ENCODE results near the gene CHRNA10. TPM values are rescaled to one million over a fixed set of nuclear protein-coding genes. Genes with fewer than 3 reads are reported as not detected.
"Not testable (repeated sequence)": the region's sequence is repeated elsewhere in the genome, so short reads cannot be mapped to it uniquely, and the experiment has no call there.

The CHRNA10 gene
- total and polyA plus RNA-seq, 10 of the 15 experiments (the other 5 are each of a cell fraction or from before 2014, with no cell fraction given) = 0.14 to 1.5 (median 0.57) TPM

DNA sequence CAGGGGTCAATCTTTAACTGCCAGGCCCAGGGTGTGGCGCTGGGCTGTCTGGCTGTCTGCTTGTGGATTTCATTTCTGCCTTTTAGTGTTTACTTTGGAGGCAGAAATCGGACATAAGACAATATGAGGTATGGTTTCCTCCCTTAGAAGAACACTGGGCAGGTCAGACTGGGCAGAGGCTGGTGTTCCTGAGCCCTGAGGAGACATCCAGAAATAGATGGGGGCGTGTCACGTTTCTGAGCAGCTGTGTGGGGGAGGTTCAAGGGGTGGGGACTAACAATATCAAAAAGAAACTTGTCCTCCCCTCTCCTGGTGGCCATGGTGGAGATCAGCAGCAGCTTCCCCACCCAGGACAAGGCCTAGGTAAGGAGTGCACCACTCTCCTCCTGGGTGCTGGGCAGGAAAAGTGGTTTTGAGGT is 26.4 kb downstream of the CHRNA10 start, which contains the start of gene ART1:
Gene ART1 (plus strand): TSS at position 312 of the 419 bp plus-strand sequence. CDS start 14,086 bp downstream, outside the sequence.
- Histone ChIP-seq H2AFZ (ENCODE audit: control insufficient read depth, low read depth, low read length) (no peak within 1 kb of the TSS), H3K4me2 (ENCODE audit: control insufficient read depth, insufficient read depth) (no peak within 1 kb of the TSS)
- WGBS (ENCODE audit: insufficient coverage, insufficient replicate concordance, low lambda C conversion rate, missing lambda C conversion rate) = 25% methylated on average over 4 of the region's 4 CpGs

GRCh38 chr11:3643102-3643546 is 28.1 kb downstream of the CHRNA10 start:
- BruUV-seq (replicated peaks); H3K27ac ChIP-seq (ENCODE audit: control insufficient read depth, insufficient read depth); H3K4me1 ChIP-seq (ENCODE audit: control insufficient read depth, insufficient read depth, low read length); POLR2A ChIA-PET; FAIRE-seq; DNase-seq (ENCODE audit: low read depth, low spot score); H3K9me3 ChIP-seq (replicated peaks; ENCODE audit: control insufficient read depth, insufficient read depth, low read length); intact Hi-C loops (cut with micrococcal nuclease; ENCODE audit: unreplicated experiment); CTCF ChIA-PET; H3K79me2 ChIP-seq (ENCODE audit: control insufficient read depth, insufficient read depth, low read length); H3K4me2 ChIP-seq (ENCODE audit: control insufficient read depth, insufficient read depth); H2AFZ ChIP-seq (ENCODE audit: control insufficient read depth, low read depth, low read length); H3K27me3 ChIP-seq (replicated peaks in 1 of 2; ENCODE audit: control insufficient read depth in 2 of 2, insufficient read depth in 2 of 2, low read length in 1 of 2); H4K20me1 ChIP-seq (ENCODE audit: control insufficient read depth, insufficient read depth); ATAC-seq; H3K4me3 ChIP-seq; H3K9ac ChIP-seq (ENCODE audit: control insufficient read depth, insufficient read depth, low read length); in situ Hi-C loops (cut with MboI); H3K36me3 ChIP-seq (ENCODE audit: control insufficient read depth in 2 of 2, insufficient read depth in 2 of 2, low read length in 1 of 2); RAD21 ChIA-PET (ENCODE audit: unreplicated experiment): not testable (repeated sequence)
- SMC1A ChIA-PET (ENCODE audit: uncharacterized antibody, unreplicated experiment) = interaction anchor here (1.2 kb wide), 1 partner anchor 1002 kb away, joined by 3 read pairs; no protein-coding TSS in a partner anchor
- whole genome bisulfite sequencing (ENCODE audit: insufficient coverage, insufficient replicate concordance, low lambda C conversion rate, missing lambda C conversion rate) = 42% methylated on average over 11 of the region's 11 CpGs

More for the DNA sequence above, 26.4 kb downstream of the CHRNA10 start, which contains the start of gene ART1:
- Histone ChIP-seq H3K4me3 (no peak within 1 kb of the TSS), H3K4me1 (ENCODE audit: control insufficient read depth, insufficient read depth, low read length) (peaks cover 2% of the 10 kb centered on the region; the same call in 1 of the 2 replicates), H4K20me1 (ENCODE audit: control insufficient read depth, insufficient read depth) (no peaks in the 10 kb centered on the region), H3K9me3 (replicated peaks; ENCODE audit: control insufficient read depth, insufficient read depth, low read length) (no peaks in the 10 kb centered on the region; the same call in 2 of the 3 replicates), H3K27me3 (replicated peaks in 1 of 2; ENCODE audit: control insufficient read depth in 2 of 2, insufficient read depth in 2 of 2, low read length in 1 of 2) (no peaks in the 10 kb centered on the region; a peak in 1 of 4 replicates), H3K36me3 (ENCODE audit: control insufficient read depth in 2 of 2, insufficient read depth in 2 of 2, low read length in 1 of 2) (no peaks in the 10 kb centered on the region), H3K79me2 (ENCODE audit: control insufficient read depth, insufficient read depth, low read length) (no peaks in the 10 kb centered on the region), H3K27ac (ENCODE audit: control insufficient read depth, insufficient read depth) (no peak within 1 kb of the TSS), H3K9ac (ENCODE audit: control insufficient read depth, insufficient read depth, low read length) (no peak within 1 kb of the TSS)
- TF ChIP-seq IKZF2 (IDR thresholded peaks at IDR 0.05) (no peak), SPI1 (IDR thresholded peaks at IDR 0.05; ENCODE audit: borderline replicate concordance, insufficient read depth, low read depth, low read length) (no peak), NRF1 (conservative IDR thresholded peaks at IDR 0.05; ENCODE audit: low read depth, low read length) (no peak), SKIL (IDR thresholded peaks at IDR 0.05; ENCODE audit: low read depth, poor library complexity, severe bottlenecking) (no peak), SMC3 (IDR thresholded peaks at IDR 0.05; ENCODE audit: borderline replicate concordance, low read length) (no peak), POLR2A (IDR thresholded peaks at IDR 0.05; ENCODE audit: low read depth, low read length) (no peak), MYC (IDR thresholded peaks at IDR 0.05; ENCODE audit: insufficient read depth, insufficient read length, insufficient replicate concordance, low read length, severe bottlenecking) (no peak)
- ATAC-seq (no peak), DNase-seq (ENCODE audit: low read depth, low spot score) (no peak), FAIRE-seq (no peak)
- ChIA-PET CTCF (no interaction called here), SMC1A (ENCODE audit: uncharacterized antibody, unreplicated experiment) (no interaction called here), RAD21 (ENCODE audit: unreplicated experiment) (no interaction called here), POLR2A (no interaction called here)
- intact Hi-C loops (cut with micrococcal nuclease; ENCODE audit: unreplicated experiment) = no loop called here
- in situ Hi-C loops (cut with MboI) = no loop called here
- no TSS peak for BruUV-seq (replicated peaks)

All from GM12878 (cell line).